PFSK-1 (cell line): ENCODE measurements around the gene TTC28.

Source experiments
- FOXP2 ChIP-seq: optimal IDR thresholded peaks from 2 replicates; pipeline ENCODE3; 2011; ENCODE audit warnings: borderline replicate concordance, control low read depth, inconsistent platforms; ENCODE audit not compliant: insufficient read depth; ENCODE audit errors: extremely low read length, extremely low read depth
- POLR2AphosphoS5 ChIP-seq: IDR thresholded peaks from 2 replicates; pipeline ENCODE4 v1.6.1; 2012; ENCODE audit warnings: low read depth, mild to moderate bottlenecking, control low read depth, low read length, moderate library complexity
- SIN3A ChIP-seq: IDR thresholded peaks from 2 replicates; pipeline ENCODE4 v1.6.1; 2012; ENCODE audit warnings: mild to moderate bottlenecking, low read length, moderate library complexity, borderline replicate concordance; ENCODE audit not compliant: insufficient read depth
- TAF1 ChIP-seq: IDR thresholded peaks from 2 replicates; pipeline ENCODE4 v1.6.1; 2012; ENCODE audit warnings: low read length, control low read depth, borderline replicate concordance; ENCODE audit not compliant: insufficient read depth
- TF ChIP-seq, protein P1 (sequence below), 2 experiments: IDR thresholded peaks; 2 replicates each; pipeline versions ENCODE4 v1.6.1 to v1.8.0; 2011 to 2012; ENCODE audit warnings: low read depth in 2 of 2, low read length in 2 of 2, control low read depth in 1 of 2, inconsistent platforms in 1 of 2, mild to moderate bottlenecking in 1 of 2, moderate library complexity in 1 of 2; ENCODE audit not compliant: insufficient read depth in 1 of 2

TTC28 gene

DNA sequence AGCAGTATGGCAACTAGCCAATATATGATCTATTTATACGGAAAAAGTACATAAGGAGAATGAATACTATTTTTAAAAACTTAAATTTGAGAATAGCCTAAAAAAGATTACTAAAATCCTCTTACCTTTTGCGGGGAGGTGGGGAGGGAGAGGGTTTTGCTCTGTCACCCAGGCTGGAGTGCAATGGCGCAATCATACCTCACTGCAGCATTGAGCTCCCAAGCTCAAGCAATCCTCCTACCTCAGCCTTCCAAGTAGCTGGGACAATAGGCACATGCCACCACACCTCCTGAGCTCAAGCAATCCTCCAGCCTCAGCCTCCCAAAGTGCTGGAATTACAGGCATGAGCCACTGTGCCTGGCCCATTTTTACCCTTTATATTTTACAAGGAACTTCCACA lies 82.0 kb downstream of the TTC28 start:
- TF ChIP-seq POLR2AphosphoS5, result no peak
- TF ChIP-seq, protein P1, sequence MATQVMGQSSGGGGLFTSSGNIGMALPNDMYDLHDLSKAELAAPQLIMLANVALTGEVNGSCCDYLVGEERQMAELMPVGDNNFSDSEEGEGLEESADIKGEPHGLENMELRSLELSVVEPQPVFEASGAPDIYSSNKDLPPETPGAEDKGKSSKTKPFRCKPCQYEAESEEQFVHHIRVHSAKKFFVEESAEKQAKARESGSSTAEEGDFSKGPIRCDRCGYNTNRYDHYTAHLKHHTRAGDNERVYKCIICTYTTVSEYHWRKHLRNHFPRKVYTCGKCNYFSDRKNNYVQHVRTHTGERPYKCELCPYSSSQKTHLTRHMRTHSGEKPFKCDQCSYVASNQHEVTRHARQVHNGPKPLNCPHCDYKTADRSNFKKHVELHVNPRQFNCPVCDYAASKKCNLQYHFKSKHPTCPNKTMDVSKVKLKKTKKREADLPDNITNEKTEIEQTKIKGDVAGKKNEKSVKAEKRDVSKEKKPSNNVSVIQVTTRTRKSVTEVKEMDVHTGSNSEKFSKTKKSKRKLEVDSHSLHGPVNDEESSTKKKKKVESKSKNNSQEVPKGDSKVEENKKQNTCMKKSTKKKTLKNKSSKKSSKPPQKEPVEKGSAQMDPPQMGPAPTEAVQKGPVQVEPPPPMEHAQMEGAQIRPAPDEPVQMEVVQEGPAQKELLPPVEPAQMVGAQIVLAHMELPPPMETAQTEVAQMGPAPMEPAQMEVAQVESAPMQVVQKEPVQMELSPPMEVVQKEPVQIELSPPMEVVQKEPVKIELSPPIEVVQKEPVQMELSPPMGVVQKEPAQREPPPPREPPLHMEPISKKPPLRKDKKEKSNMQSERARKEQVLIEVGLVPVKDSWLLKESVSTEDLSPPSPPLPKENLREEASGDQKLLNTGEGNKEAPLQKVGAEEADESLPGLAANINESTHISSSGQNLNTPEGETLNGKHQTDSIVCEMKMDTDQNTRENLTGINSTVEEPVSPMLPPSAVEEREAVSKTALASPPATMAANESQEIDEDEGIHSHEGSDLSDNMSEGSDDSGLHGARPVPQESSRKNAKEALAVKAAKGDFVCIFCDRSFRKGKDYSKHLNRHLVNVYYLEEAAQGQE (IDR thresholded peaks at IDR 0.05; ENCODE audit: insufficient read depth in 1 of 2, low read depth in 2 of 2, low read length in 2 of 2), result no peak
- no peak for TF ChIP-seq SIN3A
- no peak for TF ChIP-seq FOXP2
- no peak for TF ChIP-seq TAF1

DNA sequence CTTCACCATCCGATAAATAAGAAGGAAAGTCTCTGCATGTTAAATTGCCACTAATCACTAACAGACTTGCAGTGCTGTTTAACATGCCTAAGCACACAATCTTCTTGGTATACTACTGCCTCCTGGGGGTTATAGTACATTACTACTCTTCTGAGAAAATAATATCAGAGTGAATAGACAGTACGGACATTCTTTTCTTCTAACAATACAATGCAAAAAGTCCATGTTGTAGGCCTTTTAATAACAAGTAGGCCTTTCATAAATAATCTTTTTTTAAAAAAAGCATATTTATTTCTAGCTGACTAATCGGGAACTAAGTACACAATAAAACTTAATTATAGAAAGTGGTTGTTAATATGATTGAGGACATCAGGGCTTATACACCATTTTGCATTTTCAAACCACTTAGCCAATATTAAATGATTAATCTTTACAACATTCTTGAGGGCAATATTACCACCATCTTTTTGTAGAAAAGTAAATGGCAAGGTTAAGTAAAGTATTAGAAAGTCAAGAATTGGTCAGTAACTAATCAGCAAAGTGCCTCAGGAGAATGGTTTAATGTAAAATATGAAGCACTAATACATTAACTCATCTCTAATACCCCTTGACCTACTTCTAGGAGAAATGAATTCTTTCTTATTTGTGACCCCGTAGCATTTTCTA lies 84.7 kb downstream of the TTC28 start:
- TF ChIP-seq TAF1 (no peak), POLR2AphosphoS5 (no peak), FOXP2 (no peak), SIN3A (no peak)
- TF ChIP-seq, protein P1 (IDR thresholded peaks at IDR 0.05; ENCODE audit: insufficient read depth in 1 of 2, low read depth in 2 of 2, low read length in 2 of 2), result no peak

DNA sequence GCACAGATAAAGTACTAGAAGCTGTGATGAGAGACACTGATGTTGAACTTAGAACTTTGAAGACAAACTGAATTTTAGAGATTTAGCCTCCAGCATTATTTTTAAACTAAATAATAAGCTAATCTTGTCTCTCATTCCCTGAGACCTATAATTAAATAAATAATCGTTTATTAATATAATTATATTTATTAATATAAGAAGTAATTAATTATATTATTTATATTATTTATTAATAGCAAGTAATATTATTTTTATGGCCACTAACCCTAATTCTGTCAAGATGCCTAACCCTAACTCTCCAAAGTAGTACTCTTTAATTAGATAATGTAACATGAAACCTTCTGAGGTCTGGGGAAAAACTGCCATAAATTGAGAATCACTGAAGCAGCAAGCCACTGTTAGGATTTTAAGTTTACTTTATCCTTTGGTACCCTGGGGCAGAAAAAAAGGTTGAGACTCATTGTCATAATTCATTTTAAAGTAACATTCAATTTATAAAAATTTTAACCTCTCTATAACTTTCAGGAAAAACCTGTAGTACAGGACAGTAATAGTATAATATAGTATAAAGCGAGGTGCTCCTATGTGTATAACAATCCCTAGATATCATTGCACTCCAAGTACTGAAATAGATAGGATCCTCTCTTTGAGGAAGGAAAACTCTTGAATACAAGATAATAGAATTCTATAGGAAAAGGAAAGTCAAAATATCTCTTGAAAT lies 85.4 kb downstream of the TTC28 start:
- TF ChIP-seq, protein P1 (IDR thresholded peaks at IDR 0.05; ENCODE audit: insufficient read depth in 1 of 2, low read depth in 2 of 2, low read length in 2 of 2), result no peak
- TF ChIP-seq SIN3A (no peak), TAF1 (no peak), POLR2AphosphoS5 (no peak), FOXP2 (no peak)

DNA sequence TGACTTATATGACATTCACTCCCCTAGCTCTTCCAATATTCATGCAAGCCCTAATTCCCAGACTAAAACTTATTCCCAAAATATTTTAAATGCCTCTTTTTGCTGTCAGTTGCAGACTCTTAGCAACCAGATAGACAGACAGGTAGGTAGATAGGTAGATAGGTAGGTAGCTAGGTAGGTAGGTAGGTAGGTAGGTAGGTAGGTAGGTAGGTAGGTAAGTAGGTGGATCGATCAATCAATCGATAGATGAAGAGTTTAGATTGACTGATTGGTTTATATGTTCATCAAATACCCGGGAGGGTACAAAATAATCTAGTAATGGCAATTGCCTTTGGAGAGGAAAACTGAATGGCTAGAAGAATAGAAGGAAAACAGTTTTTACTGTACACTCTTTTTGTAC lies 86.3 kb downstream of the TTC28 start:
- TF ChIP-seq, protein P1 (IDR thresholded peaks at IDR 0.05; ENCODE audit: insufficient read depth in 1 of 2, low read depth in 2 of 2, low read length in 2 of 2), result no peak
- TF ChIP-seq FOXP2 (no peak), SIN3A (no peak), POLR2AphosphoS5 (no peak), TAF1 (no peak)
